Activated CD8-positive, alpha-beta memory T cell treated with anti-CD3 and anti-CD28 coated beads, Interleukin-2, amount 50 U/mL, for 4 hours (primary cell): ENCODE results near the gene RERE.
A peak's percentile ranks its signal among the peaks of the same experiment; 100 is the strongest.

Experiments used
- DNase-seq: peaks from one replicate; pipeline ENCODE4 v3.0.0-alpha.2; 2020

Gene RERE

GRCh38 chr1:8497210-8497819, 320.1 kb downstream of the RERE start:
- DNase-seq: no peak

- peak; percentile 21 for DNase-seq
Observed at GRCh38 chr1:8496473-8496872, 321.0 kb downstream of the RERE start.

- no peak for DNase-seq
Observed at GRCh38 chr1:8495928-8496401, 321.5 kb downstream of the RERE start.

- no peak for DNase-seq
Observed at GRCh38 chr1:8494681-8495080, 322.8 kb downstream of the RERE start.

GRCh38 chr1:8493916-8494540, 323.4 kb downstream of the RERE start:
- DNase-seq: no peak

- no peak for DNase-seq
Observed at GRCh38 chr1:8487249-8487648, 330.2 kb downstream of the RERE start.

- DNase-seq: no peak
Observed at GRCh38 chr1:8486047-8486446, 331.4 kb downstream of the RERE start.

GRCh38 chr1:8483586-8483985, 333.9 kb downstream of the RERE start:
- no peak for DNase-seq

- DNase-seq: no peak
Observed at GRCh38 chr1:8482979-8483381, 334.5 kb downstream of the RERE start.

- DNase-seq: no peak
Observed at GRCh38 chr1:8481650-8482380, 335.6 kb downstream of the RERE start.

- no peak for DNase-seq
Observed at GRCh38 chr1:8478566-8478965, 338.9 kb downstream of the RERE start.

GRCh38 chr1:8477983-8478362, 339.5 kb downstream of the RERE start:
- DNase-seq: no peak

- no peak for DNase-seq
Observed at GRCh38 chr1:8477166-8477982, 340.1 kb downstream of the RERE start.

- DNase-seq: no peak
Observed at GRCh38 chr1:8476006-8476405, 341.4 kb downstream of the RERE start.

- DNase-seq: no peak
Observed at GRCh38 chr1:8474369-8474768, 343.1 kb downstream of the RERE start.

GRCh38 chr1:8473891-8474300, 343.5 kb downstream of the RERE start:
- no peak for DNase-seq

GRCh38 chr1:8473121-8473875, 344.1 kb downstream of the RERE start:
- no peak for DNase-seq

GRCh38 chr1:8472668-8473067, 344.8 kb downstream of the RERE start:
- peak; percentile 30 for DNase-seq

- DNase-seq: no peak
Observed at GRCh38 chr1:8471451-8471850, 346.0 kb downstream of the RERE start.

GRCh38 chr1:8468751-8469150, 348.7 kb downstream of the RERE start:
- no peak for DNase-seq

GRCh38 chr1:8467308-8467707, 350.1 kb downstream of the RERE start:
- DNase-seq: no peak

GRCh38 chr1:8465692-8466091, 351.7 kb downstream of the RERE start:
- no peak for DNase-seq

GRCh38 chr1:8465013-8465412, 352.4 kb downstream of the RERE start:
- no peak for DNase-seq
